ENCODE results near the gene MPC1.
"Not testable (repeated sequence)": the region's sequence is repeated elsewhere in the genome, so short reads cannot be mapped to it uniquely, and the experiment has no call there.

Gene MPC1

GRCh38 chr6:166348305-166348949, 34.3 kb downstream of the MPC1 start:
- Histone ChIP-seq H2AK5ac (ENCODE audit: low read length, severe bottlenecking) (no peak overlapping the region), H4K8ac (ENCODE audit: low read length) (no peak overlapping the region), H2BK12ac (ENCODE audit: low read length in 2 of 2) (no peak overlapping the region), H4K91ac (ENCODE audit: low read length) (no peak overlapping the region), H2BK120ac (ENCODE audit: low read depth, low read length) (no peak overlapping the region), H3K23ac (ENCODE audit: low read length in 2 of 2) (no peak overlapping the region), H2BK15ac (ENCODE audit: low read depth, poor library complexity, severe bottlenecking) (no peak overlapping the region), H3K4me1 (ENCODE audit: control insufficient read depth, insufficient read depth, low read depth, low read length) (no peaks in the 10 kb centered on the region), H3K79me1 (replicated peaks; ENCODE audit: low read length, poor library complexity, severe bottlenecking) (no peaks in the 10 kb centered on the region), H2AFZ (ENCODE audit: low read depth, low read length) (no peak overlapping the region), H3K36me3 (ENCODE audit: control insufficient read depth in 1 of 2, insufficient read depth in 2 of 2, low read depth in 1 of 2, low read length in 2 of 2) (no peaks in the 10 kb centered on the region), H2BK5ac (ENCODE audit: low read depth, low read length, poor library complexity, severe bottlenecking) (no peak overlapping the region), H3K4me3 (ENCODE audit: insufficient read depth in 1 of 2, low read depth in 1 of 2, low read length in 2 of 2) (no peak overlapping the region), H3K9me3 (ENCODE audit: control insufficient read depth, low read length) (peaks cover 7% of the 10 kb centered on the region), H3K4me2 (ENCODE audit: low read length, poor library complexity, severe bottlenecking) (no peak overlapping the region), H3K27ac (ENCODE audit: low read length, poor library complexity, severe bottlenecking) (no peak overlapping the region), H3K27me3 (ENCODE audit: control insufficient read depth in 1 of 2, insufficient read depth in 1 of 2, low read length in 2 of 2) (peaks cover 2 to 4% of the 10 kb centered on the region in 2 experiments), H3K18ac (ENCODE audit: low read depth in 1 of 2, low read length in 2 of 2) (no peak overlapping the region), H3K4ac (ENCODE audit: low read depth in 1 of 2, low read length in 2 of 2) (no peak overlapping the region), H3K9ac (ENCODE audit: low read length) (no peak overlapping the region), H3K14ac (ENCODE audit: low read length in 2 of 2) (no peak overlapping the region)
- 86% methylated on average over 5 of the region's 6 CpGs for WGBS
- DNase-seq: peak; percentile 23

- peaks cover 7% of the 10 kb centered on the region for H3K9me3 ChIP-seq (ENCODE audit: control insufficient read depth, low read length)
- H4K91ac ChIP-seq (ENCODE audit: low read length): no peak overlapping the region
- no peak overlapping the region for H2BK12ac ChIP-seq (ENCODE audit: low read length in 2 of 2)
- H2BK120ac ChIP-seq (ENCODE audit: low read depth, low read length): no peak overlapping the region
- no peak overlapping the region for H3K9ac ChIP-seq (ENCODE audit: low read length)
- no peak overlapping the region for H3K14ac ChIP-seq (ENCODE audit: low read length in 2 of 2)
- no peak overlapping the region for H2BK15ac ChIP-seq (ENCODE audit: low read depth, poor library complexity, severe bottlenecking)
- H3K4me3 ChIP-seq (ENCODE audit: insufficient read depth in 1 of 2, low read depth in 1 of 2, low read length in 2 of 2): no peak overlapping the region
- peaks cover 0 to 4% of the 10 kb centered on the region in 2 experiments for H3K27me3 ChIP-seq (ENCODE audit: control insufficient read depth in 1 of 2, insufficient read depth in 1 of 2, low read length in 2 of 2)
- DNase-seq: no peak
- H3K4ac ChIP-seq (ENCODE audit: low read depth in 1 of 2, low read length in 2 of 2): no peak overlapping the region
- no peaks in the 10 kb centered on the region for H3K4me1 ChIP-seq (ENCODE audit: control insufficient read depth, insufficient read depth, low read depth, low read length)
- peaks cover 5% of the 10 kb centered on the region for H3K79me1 ChIP-seq (replicated peaks; ENCODE audit: low read length, poor library complexity, severe bottlenecking)
- no peak overlapping the region for H3K27ac ChIP-seq (ENCODE audit: low read length, poor library complexity, severe bottlenecking)
- H3K36me3 ChIP-seq (ENCODE audit: control insufficient read depth in 1 of 2, insufficient read depth in 2 of 2, low read depth in 1 of 2, low read length in 2 of 2): no peaks in the 10 kb centered on the region
- no peak overlapping the region for H2AFZ ChIP-seq (ENCODE audit: low read depth, low read length)
- H2AK5ac ChIP-seq (ENCODE audit: low read length, severe bottlenecking): no peak overlapping the region
- no peak overlapping the region for H3K18ac ChIP-seq (ENCODE audit: low read depth in 1 of 2, low read length in 2 of 2)
- H2BK5ac ChIP-seq (ENCODE audit: low read depth, low read length, poor library complexity, severe bottlenecking): peak overlapping the region; percentile 53
- H3K23ac ChIP-seq (ENCODE audit: low read length in 2 of 2): no peak overlapping the region
- no peak overlapping the region for H3K4me2 ChIP-seq (ENCODE audit: low read length, poor library complexity, severe bottlenecking)
- no peak overlapping the region for H4K8ac ChIP-seq (ENCODE audit: low read length)
Observed at GRCh38 chr6:166346965-166347364, 35.8 kb downstream of the MPC1 start.

- WGBS: 100% methylated on average over 1 of the region's 3 CpGs
- Histone ChIP-seq H2AFZ (ENCODE audit: low read depth, low read length) (no peak overlapping the region), H3K14ac (ENCODE audit: low read length in 2 of 2) (no peak overlapping the region), H2BK5ac (ENCODE audit: low read depth, low read length, poor library complexity, severe bottlenecking) (no peak overlapping the region), H2AK5ac (ENCODE audit: low read length, severe bottlenecking) (no peak overlapping the region), H3K4ac (ENCODE audit: low read depth in 1 of 2, low read length in 2 of 2) (no peak overlapping the region), H3K4me1 (ENCODE audit: control insufficient read depth, insufficient read depth, low read depth, low read length) (no peaks in the 10 kb centered on the region), H3K18ac (ENCODE audit: low read depth in 1 of 2, low read length in 2 of 2) (no peak overlapping the region), H4K91ac (ENCODE audit: low read length) (no peak overlapping the region), H3K9ac (ENCODE audit: low read length) (no peak overlapping the region), H3K79me1 (replicated peaks; ENCODE audit: low read length, poor library complexity, severe bottlenecking) (peaks cover 5% of the 10 kb centered on the region), H3K4me2 (ENCODE audit: low read length, poor library complexity, severe bottlenecking) (no peak overlapping the region), H2BK12ac (ENCODE audit: low read length in 2 of 2) (no peak overlapping the region), H3K36me3 (ENCODE audit: control insufficient read depth in 1 of 2, insufficient read depth in 2 of 2, low read depth in 1 of 2, low read length in 2 of 2) (no peaks in the 10 kb centered on the region), H3K27me3 (ENCODE audit: control insufficient read depth in 1 of 2, insufficient read depth in 1 of 2, low read length in 2 of 2) (peaks cover 0 to 4% of the 10 kb centered on the region in 2 experiments), H3K9me3 (ENCODE audit: control insufficient read depth, low read length) (peaks cover 7% of the 10 kb centered on the region), H3K23ac (ENCODE audit: low read length in 2 of 2) (no peak overlapping the region), H2BK15ac (ENCODE audit: low read depth, poor library complexity, severe bottlenecking) (no peak overlapping the region), H4K8ac (ENCODE audit: low read length) (no peak overlapping the region), H3K4me3 (ENCODE audit: insufficient read depth in 1 of 2, low read depth in 1 of 2, low read length in 2 of 2) (no peak overlapping the region), H3K27ac (ENCODE audit: low read length, poor library complexity, severe bottlenecking) (no peak overlapping the region), H2BK120ac (ENCODE audit: low read depth, low read length) (no peak overlapping the region)
- no peak for DNase-seq
Observed at GRCh38 chr6:166346449-166346848, 36.3 kb downstream of the MPC1 start.

- not testable (repeated sequence) for H2BK15ac ChIP-seq (ENCODE audit: low read depth, poor library complexity, severe bottlenecking); H4K8ac ChIP-seq (ENCODE audit: low read length); H3K9ac ChIP-seq (ENCODE audit: low read length); H2BK5ac ChIP-seq (ENCODE audit: low read depth, low read length, poor library complexity, severe bottlenecking); H2BK120ac ChIP-seq (ENCODE audit: low read depth, low read length); H2BK12ac ChIP-seq (ENCODE audit: low read length in 2 of 2); H3K36me3 ChIP-seq (ENCODE audit: control insufficient read depth in 1 of 2, insufficient read depth in 2 of 2, low read depth in 1 of 2, low read length in 2 of 2); H3K4ac ChIP-seq (ENCODE audit: low read depth in 1 of 2, low read length in 2 of 2); H3K27ac ChIP-seq (ENCODE audit: low read length, poor library complexity, severe bottlenecking); DNase-seq; H3K18ac ChIP-seq (ENCODE audit: low read depth in 1 of 2, low read length in 2 of 2); H2AFZ ChIP-seq (ENCODE audit: low read depth, low read length); H3K23ac ChIP-seq (ENCODE audit: low read length in 2 of 2); H3K9me3 ChIP-seq (ENCODE audit: control insufficient read depth, low read length); H3K4me3 ChIP-seq (ENCODE audit: insufficient read depth in 1 of 2, low read depth in 1 of 2, low read length in 2 of 2); H4K91ac ChIP-seq (ENCODE audit: low read length); H3K27me3 ChIP-seq (ENCODE audit: control insufficient read depth in 1 of 2, insufficient read depth in 1 of 2, low read length in 2 of 2); H3K14ac ChIP-seq (ENCODE audit: low read length in 2 of 2); H3K4me1 ChIP-seq (ENCODE audit: control insufficient read depth, insufficient read depth, low read depth, low read length); H3K79me1 ChIP-seq (replicated peaks; ENCODE audit: low read length, poor library complexity, severe bottlenecking); H3K4me2 ChIP-seq (ENCODE audit: low read length, poor library complexity, severe bottlenecking); H2AK5ac ChIP-seq (ENCODE audit: low read length, severe bottlenecking)
- WGBS: 91% methylated on average over 7 of the region's 9 CpGs
Observed at GRCh38 chr6:166345672-166346071, 37.1 kb downstream of the MPC1 start.
